Activated naive CD8-positive, alpha-beta T cell treated with anti-CD3 and anti-CD28 coated beads for 36 hours (primary cell): ENCODE measurements around the gene GNG7. TPM values are rescaled to one million over a fixed set of nuclear protein-coding genes. Genes with fewer than 3 reads are reported as not detected.

Experiments used
- DNase-seq: peaks from one replicate; pipeline ENCODE4 v3.0.0; 2021
- H3K27ac Mint-ChIP-seq: one replicate; pipeline ENCODE4 v1.8.0; 2022; ENCODE audit warnings: mild to moderate bottlenecking, moderate library complexity, mixed read lengths
- H3K27me3 Mint-ChIP-seq: one replicate; pipeline ENCODE4 v1.8.0; 2022; ENCODE audit warnings: mild to moderate bottlenecking, mixed read lengths
- H3K36me3 Mint-ChIP-seq: one replicate; pipeline ENCODE4 v1.8.0; 2021; ENCODE audit warnings: mild to moderate bottlenecking, mixed read lengths
- H3K4me1 Mint-ChIP-seq: one replicate; pipeline ENCODE4 v1.8.0; 2021; ENCODE audit warnings: mixed read lengths
- H3K4me3 Mint-ChIP-seq: one replicate; pipeline ENCODE4 v1.8.0; 2022; ENCODE audit warnings: mild to moderate bottlenecking, moderate library complexity, mixed read lengths
- H3K9me3 Mint-ChIP-seq: one replicate; pipeline ENCODE4 v1.8.0; 2022; ENCODE audit warnings: mixed read lengths
- total RNA-seq, 2 experiments: library from RNA; stranded (reverse); gene quantifications; one replicate each; pipeline ENCODE4 v1.2.3, GENCODE V29; 2021

The GNG7 gene
- total RNA-seq: under 1 TPM; 0.36 to 0.45 TPM

GRCh38 chr19:2702170-2703076 lies at the start of gene GNG7:
GNG7 (minus strand) TSS chr19:2702694; CDS start chr19:2520688, 182,006 bp downstream.
- no peaks in the 10 kb centered on the region for H3K27me3 Mint-ChIP-seq
- peak; percentile 99 for DNase-seq

GRCh38 chr19:2751438-2751830 lies 48.9 kb upstream of the GNG7 start:
- H3K4me1 Mint-ChIP-seq: peaks cover 7% of the 10 kb centered on the region
- H3K36me3 Mint-ChIP-seq: peaks cover 1% of the 10 kb centered on the region
- H3K4me3 Mint-ChIP-seq: no peak overlapping the region
- no peaks in the 10 kb centered on the region for H3K9me3 Mint-ChIP-seq
- no peaks in the 10 kb centered on the region for H3K27me3 Mint-ChIP-seq
- DNase-seq: no peak
- H3K27ac Mint-ChIP-seq: no peak overlapping the region

More at GRCh38 chr19:2702170-2703076, at the start of gene GNG7:
- H3K27ac Mint-ChIP-seq: peak within 1 kb of the TSS; percentile 58
- no peaks in the 10 kb centered on the region for H3K9me3 Mint-ChIP-seq
- peaks cover 28% of the 10 kb centered on the region for H3K4me1 Mint-ChIP-seq
- H3K36me3 Mint-ChIP-seq: no peaks in the 10 kb centered on the region
- peak within 1 kb of the TSS; percentile 66 for H3K4me3 Mint-ChIP-seq

GRCh38 chr19:2750808-2751437 lies 48.4 kb upstream of the GNG7 start:
- H3K4me3 Mint-ChIP-seq: no peak overlapping the region
- DNase-seq: no peak
- H3K4me1 Mint-ChIP-seq: peaks cover 7% of the 10 kb centered on the region
- no peaks in the 10 kb centered on the region for H3K27me3 Mint-ChIP-seq
- H3K36me3 Mint-ChIP-seq: peaks cover 1% of the 10 kb centered on the region
- no peaks in the 10 kb centered on the region for H3K9me3 Mint-ChIP-seq
- no peak overlapping the region for H3K27ac Mint-ChIP-seq

GRCh38 chr19:2747349-2747748 lies 44.9 kb upstream of the GNG7 start:
- Mint-ChIP-seq H3K4me3 (no peak overlapping the region), H3K4me1 (no peaks in the 10 kb centered on the region), H3K27me3 (peaks cover 3% of the 10 kb centered on the region), H3K27ac (no peak overlapping the region), H3K9me3 (no peaks in the 10 kb centered on the region), H3K36me3 (no peaks in the 10 kb centered on the region)
- no peak for DNase-seq

GRCh38 chr19:2744113-2744512 lies 41.6 kb upstream of the GNG7 start:
- H3K4me1 Mint-ChIP-seq: peaks cover 3% of the 10 kb centered on the region
- H3K27ac Mint-ChIP-seq: no peak overlapping the region
- peaks cover 3% of the 10 kb centered on the region for H3K27me3 Mint-ChIP-seq
- peaks cover 3% of the 10 kb centered on the region for H3K36me3 Mint-ChIP-seq
- no peak overlapping the region for H3K4me3 Mint-ChIP-seq
- DNase-seq: no peak
- H3K9me3 Mint-ChIP-seq: no peaks in the 10 kb centered on the region

- Mint-ChIP-seq H3K27ac (no peak overlapping the region), H3K27me3 (peaks cover 3% of the 10 kb centered on the region), H3K4me3 (no peak overlapping the region), H3K4me1 (peaks cover 8% of the 10 kb centered on the region), H3K36me3 (peaks cover 11% of the 10 kb centered on the region), H3K9me3 (no peaks in the 10 kb centered on the region)
- no peak for DNase-seq
Observed at GRCh38 chr19:2743099-2743498, 40.6 kb upstream of the GNG7 start.

- no peaks in the 10 kb centered on the region for H3K9me3 Mint-ChIP-seq
- no peak overlapping the region for H3K27ac Mint-ChIP-seq
- no peak for DNase-seq
- H3K27me3 Mint-ChIP-seq: no peaks in the 10 kb centered on the region
- peak overlapping the region; percentile 96 for H3K4me3 Mint-ChIP-seq
- peaks cover 8% of the 10 kb centered on the region for H3K4me1 Mint-ChIP-seq
- peaks cover 31% of the 10 kb centered on the region for H3K36me3 Mint-ChIP-seq
Observed at GRCh38 chr19:2740314-2740656, 37.8 kb upstream of the GNG7 start.

- H3K9me3 Mint-ChIP-seq: no peaks in the 10 kb centered on the region
- H3K27me3 Mint-ChIP-seq: no peaks in the 10 kb centered on the region
- peaks cover 33% of the 10 kb centered on the region for H3K36me3 Mint-ChIP-seq
Observed at GRCh38 chr19:2739602-2740313, 37.3 kb upstream of the GNG7 start, which contains the start of gene SLC39A3. SLC39A3 (minus strand) TSS chr19:2740017; CDS start chr19:2737257, 2,760 bp downstream.

GRCh38 chr19:2736550-2737190 lies 34.2 kb upstream of the GNG7 start:
- H3K27ac Mint-ChIP-seq: no peak overlapping the region
- peaks cover 8% of the 10 kb centered on the region for H3K4me1 Mint-ChIP-seq
- no peaks in the 10 kb centered on the region for H3K27me3 Mint-ChIP-seq
- H3K9me3 Mint-ChIP-seq: no peaks in the 10 kb centered on the region
- H3K36me3 Mint-ChIP-seq: peaks cover 39% of the 10 kb centered on the region
- H3K4me3 Mint-ChIP-seq: no peak overlapping the region
- DNase-seq: no peak

More at GRCh38 chr19:2739602-2740313, 37.3 kb upstream of the GNG7 start, which contains the start of gene SLC39A3:
- H3K4me3 Mint-ChIP-seq: peak within 1 kb of the TSS; percentile 96
- DNase-seq: peak; percentile 99
- H3K4me1 Mint-ChIP-seq: peaks cover 8% of the 10 kb centered on the region
- H3K27ac Mint-ChIP-seq: peak within 1 kb of the TSS; percentile 88

GRCh38 chr19:2735374-2735773 lies 32.9 kb upstream of the GNG7 start:
- peaks cover 39% of the 10 kb centered on the region for H3K36me3 Mint-ChIP-seq
- H3K27ac Mint-ChIP-seq: no peak overlapping the region

GRCh38 chr19:2734589-2735288 lies 32.2 kb upstream of the GNG7 start:
- Mint-ChIP-seq H3K27ac (no peak overlapping the region), H3K36me3 (peaks cover 39% of the 10 kb centered on the region), H3K9me3 (no peaks in the 10 kb centered on the region), H3K27me3 (no peaks in the 10 kb centered on the region), H3K4me1 (peaks cover 5% of the 10 kb centered on the region), H3K4me3 (no peak overlapping the region)
- DNase-seq: no peak

More at GRCh38 chr19:2735374-2735773, 32.9 kb upstream of the GNG7 start:
- no peak for DNase-seq
- H3K4me3 Mint-ChIP-seq: no peak overlapping the region
- peaks cover 8% of the 10 kb centered on the region for H3K4me1 Mint-ChIP-seq
- no peaks in the 10 kb centered on the region for H3K9me3 Mint-ChIP-seq
- no peaks in the 10 kb centered on the region for H3K27me3 Mint-ChIP-seq

GRCh38 chr19:2733930-2734588 lies 31.6 kb upstream of the GNG7 start:
- peaks cover 5% of the 10 kb centered on the region for H3K4me1 Mint-ChIP-seq
- peaks cover 35% of the 10 kb centered on the region for H3K36me3 Mint-ChIP-seq
- no peak overlapping the region for H3K27ac Mint-ChIP-seq
- no peak for DNase-seq
- no peaks in the 10 kb centered on the region for H3K9me3 Mint-ChIP-seq
- H3K4me3 Mint-ChIP-seq: no peak overlapping the region
- no peaks in the 10 kb centered on the region for H3K27me3 Mint-ChIP-seq

- H3K4me1 Mint-ChIP-seq: no peaks in the 10 kb centered on the region
- H3K4me3 Mint-ChIP-seq: no peak overlapping the region
- H3K36me3 Mint-ChIP-seq: peaks cover 28% of the 10 kb centered on the region
- DNase-seq: no peak
- H3K9me3 Mint-ChIP-seq: no peaks in the 10 kb centered on the region
- H3K27ac Mint-ChIP-seq: no peak overlapping the region
- no peaks in the 10 kb centered on the region for H3K27me3 Mint-ChIP-seq
Observed at GRCh38 chr19:2732883-2733282, 30.4 kb upstream of the GNG7 start.
